GM10266 (cell line): ENCODE measurements around the gene USP46.

Experiments used
- DNase-seq: peaks from one replicate; pipeline ENCODE4 v3.0.0; 2012; ENCODE audit errors: extremely low spot score
- TF ChIP-seq, protein P1 (sequence below): IDR thresholded peaks from 2 replicates; pipeline ENCODE4 v1.5.1; 2012; ENCODE audit warnings: mild to moderate bottlenecking, low read depth; ENCODE audit not compliant: control insufficient read depth, insufficient read depth; ENCODE audit errors: missing control alignments

The USP46 gene

DNA sequence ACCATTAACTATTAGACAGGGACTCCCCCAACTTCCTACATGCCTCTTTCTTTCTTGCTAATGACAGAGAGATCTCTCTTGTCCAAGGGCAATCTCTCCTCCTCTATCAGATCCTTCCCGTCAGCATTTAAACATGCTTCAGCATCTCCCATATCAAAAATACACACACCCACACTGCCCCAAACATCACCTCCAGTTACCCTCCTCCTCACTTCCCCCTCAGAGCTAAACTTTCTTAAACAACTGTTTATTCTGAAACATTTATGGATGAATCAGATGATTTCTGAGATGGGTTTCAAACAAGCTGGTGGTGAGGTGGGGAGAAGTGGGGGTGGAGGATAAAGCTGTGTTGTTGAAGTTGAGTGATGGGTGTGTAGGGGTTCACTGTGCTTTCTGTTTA is 23.5 kb downstream of the USP46 start:
- no peak for DNase-seq
- TF ChIP-seq, protein P1, sequence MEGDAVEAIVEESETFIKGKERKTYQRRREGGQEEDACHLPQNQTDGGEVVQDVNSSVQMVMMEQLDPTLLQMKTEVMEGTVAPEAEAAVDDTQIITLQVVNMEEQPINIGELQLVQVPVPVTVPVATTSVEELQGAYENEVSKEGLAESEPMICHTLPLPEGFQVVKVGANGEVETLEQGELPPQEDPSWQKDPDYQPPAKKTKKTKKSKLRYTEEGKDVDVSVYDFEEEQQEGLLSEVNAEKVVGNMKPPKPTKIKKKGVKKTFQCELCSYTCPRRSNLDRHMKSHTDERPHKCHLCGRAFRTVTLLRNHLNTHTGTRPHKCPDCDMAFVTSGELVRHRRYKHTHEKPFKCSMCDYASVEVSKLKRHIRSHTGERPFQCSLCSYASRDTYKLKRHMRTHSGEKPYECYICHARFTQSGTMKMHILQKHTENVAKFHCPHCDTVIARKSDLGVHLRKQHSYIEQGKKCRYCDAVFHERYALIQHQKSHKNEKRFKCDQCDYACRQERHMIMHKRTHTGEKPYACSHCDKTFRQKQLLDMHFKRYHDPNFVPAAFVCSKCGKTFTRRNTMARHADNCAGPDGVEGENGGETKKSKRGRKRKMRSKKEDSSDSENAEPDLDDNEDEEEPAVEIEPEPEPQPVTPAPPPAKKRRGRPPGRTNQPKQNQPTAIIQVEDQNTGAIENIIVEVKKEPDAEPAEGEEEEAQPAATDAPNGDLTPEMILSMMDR: no peak

DNA sequence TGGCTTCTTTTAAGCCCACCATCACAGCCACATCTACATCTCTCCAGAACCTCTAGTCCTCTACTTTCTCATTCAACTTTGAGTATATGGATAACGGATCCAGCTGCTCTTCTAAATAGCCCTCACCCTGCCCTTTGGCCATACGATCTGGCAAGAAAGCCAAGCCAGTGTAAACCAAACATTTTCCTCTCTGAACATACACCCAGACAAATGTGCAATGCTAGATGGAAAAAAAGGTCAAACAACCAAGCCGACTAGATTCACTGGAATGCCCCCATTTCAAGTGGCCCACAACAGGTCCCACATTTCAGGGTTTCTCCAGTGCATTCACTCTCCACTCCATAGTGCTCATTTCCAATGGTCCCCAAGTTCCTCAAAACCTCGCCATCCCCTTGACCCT is 24.0 kb downstream of the USP46 start:
- DNase-seq: no peak
- TF ChIP-seq, protein P1: no peak

DNA sequence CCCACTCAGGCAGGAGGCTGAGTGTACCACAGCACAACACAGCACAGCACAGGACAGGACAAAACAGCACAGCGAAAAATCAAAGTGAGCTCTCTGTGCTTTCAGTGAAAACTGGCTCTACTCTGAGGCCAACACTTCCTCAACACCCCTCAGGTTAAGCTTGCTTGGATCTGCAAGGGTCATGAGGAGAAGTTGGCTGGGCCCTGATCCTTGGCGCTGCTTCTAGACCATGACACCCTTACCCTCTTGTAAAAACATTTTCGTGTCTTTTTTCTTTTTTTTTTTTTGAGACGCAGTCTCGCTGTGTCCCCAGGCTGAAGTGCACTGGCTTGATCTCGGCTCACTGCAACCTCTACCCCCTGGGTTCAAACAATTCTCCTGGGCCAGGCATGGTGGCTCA is 25.3 kb downstream of the USP46 start:
- no peak for DNase-seq
- TF ChIP-seq, protein P1: no peak

DNA sequence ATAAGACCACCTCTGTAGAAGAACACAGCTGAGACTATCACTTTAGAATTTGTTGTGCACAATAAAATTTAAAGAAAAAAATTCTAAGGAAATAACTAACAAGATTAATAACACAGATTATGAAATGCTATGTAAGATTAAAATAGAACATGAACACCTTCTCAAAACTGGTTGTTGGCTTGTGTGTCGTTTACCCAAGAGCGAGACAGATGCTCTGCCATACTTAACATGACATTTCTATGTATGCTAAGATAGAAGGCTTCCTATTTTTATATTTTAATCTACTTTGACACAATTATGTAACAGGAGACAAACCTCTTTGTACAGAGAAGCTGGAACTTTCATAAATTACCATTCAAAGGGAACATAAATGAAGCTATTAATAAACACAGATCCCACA is 30.1 kb downstream of the USP46 start:
- TF ChIP-seq, protein P1: no peak
- no peak for DNase-seq

DNA sequence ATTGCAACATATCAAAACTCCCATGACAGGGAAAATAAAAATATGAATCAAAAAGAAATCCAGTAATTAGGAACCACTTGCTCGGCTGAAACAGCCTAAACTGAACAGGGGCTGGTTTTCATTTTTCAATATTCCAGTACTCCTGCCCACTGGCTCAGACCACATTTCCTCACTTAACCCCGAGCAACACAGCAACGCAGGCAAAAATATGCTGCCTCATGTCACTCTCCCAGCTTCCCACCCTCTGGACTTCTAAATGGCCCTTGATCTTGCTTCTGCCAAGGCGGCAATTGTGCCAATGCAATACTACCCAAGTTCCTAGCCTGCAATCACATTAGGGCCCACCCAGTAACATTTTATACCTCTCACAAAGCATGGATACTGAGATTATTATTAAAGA is 30.6 kb downstream of the USP46 start:
- no peak for DNase-seq
- TF ChIP-seq, protein P1: no peak

DNA sequence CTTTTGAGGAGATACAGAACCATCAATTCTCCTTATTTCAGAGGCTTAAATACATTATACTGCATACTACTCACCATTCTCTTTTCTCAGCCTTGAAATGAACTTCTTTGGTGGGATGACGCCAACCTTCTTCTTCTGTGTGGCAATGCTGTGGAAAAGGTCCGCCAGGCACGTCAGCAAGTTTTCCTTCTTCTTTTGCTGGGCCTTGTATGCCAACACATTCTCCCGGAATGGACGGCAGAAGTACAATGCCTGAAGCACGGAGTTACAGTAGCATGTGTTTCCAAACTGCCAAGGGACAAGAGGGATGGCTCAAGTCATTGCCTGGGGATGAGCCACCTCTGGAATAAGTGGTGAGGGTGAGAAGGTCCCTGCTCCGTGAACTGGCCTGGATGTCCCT is 31.2 kb downstream of the USP46 start:
- no peak for DNase-seq
- TF ChIP-seq, protein P1: no peak

DNA sequence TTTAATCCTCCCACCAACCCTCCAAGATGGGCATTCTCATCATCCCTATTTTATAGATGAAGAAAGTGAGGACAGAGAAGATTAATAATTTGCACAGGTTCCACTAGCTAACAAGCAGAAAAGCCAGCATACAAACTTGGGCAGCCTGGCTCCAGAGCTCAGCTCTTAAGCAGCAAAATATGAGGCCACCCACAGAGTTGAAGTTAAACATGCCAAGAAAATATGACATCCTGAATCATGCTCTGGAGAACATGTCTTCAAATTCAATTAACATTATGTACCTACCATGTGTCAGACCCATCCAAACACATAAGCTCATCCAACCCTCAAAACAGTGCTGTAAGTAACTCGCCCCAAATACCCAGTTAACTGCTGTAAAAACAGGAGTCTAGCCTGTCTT is 33.9 kb downstream of the USP46 start:
- TF ChIP-seq, protein P1: no peak
- no peak for DNase-seq
